Ishikawa (cell line): ENCODE measurements around the gene PXDC1.

Experiments
- CEBPB ChIP-seq: IDR thresholded peaks from 2 replicates; pipeline ENCODE4 v1.6.1; 2012
- CREB1 ChIP-seq: IDR thresholded peaks from 2 replicates; pipeline ENCODE4 v1.6.1; 2012; ENCODE audit warnings: low read depth
- EGR1 ChIP-seq: IDR thresholded peaks from 2 replicates; pipeline ENCODE4 v1.6.1; 2012
- EP300 ChIP-seq: IDR thresholded peaks from 2 replicates; pipeline ENCODE4 v1.6.1; 2012; ENCODE audit warnings: borderline replicate concordance
- FOXM1 ChIP-seq: IDR thresholded peaks from 2 replicates; pipeline ENCODE4 v1.6.1; 2012; ENCODE audit warnings: low read depth, borderline replicate concordance
- MAX ChIP-seq: IDR thresholded peaks from 2 replicates; pipeline ENCODE4 v1.6.1; 2012
- NFIC ChIP-seq: IDR thresholded peaks from 2 replicates; pipeline ENCODE4 v1.6.1; 2012
- RAD21 ChIP-seq: IDR thresholded peaks from 2 replicates; pipeline ENCODE4 v1.6.1; 2012; ENCODE audit warnings: low read depth
- REST ChIP-seq: IDR thresholded peaks from 2 replicates; pipeline ENCODE4 v1.6.1; 2012; ENCODE audit warnings: low read depth, mild to moderate bottlenecking
- TAF1 ChIP-seq: IDR thresholded peaks from 2 replicates; pipeline ENCODE4 v1.6.1; 2012; ENCODE audit warnings: low read depth, mild to moderate bottlenecking
- TCF12 ChIP-seq: IDR thresholded peaks from 2 replicates; pipeline ENCODE4 v1.6.1; 2012; ENCODE audit warnings: low read depth
- TEAD4 ChIP-seq: IDR thresholded peaks from 2 replicates; pipeline ENCODE4 v1.6.1; 2012
- YY1 ChIP-seq: IDR thresholded peaks from 2 replicates; pipeline ENCODE4 v1.6.1; 2012; ENCODE audit warnings: low read depth
- ZBTB7A ChIP-seq: IDR thresholded peaks from 2 replicates; pipeline ENCODE4 v1.6.1; 2012; ENCODE audit warnings: low read depth
- TF ChIP-seq, protein P1 (sequence below): IDR thresholded peaks from 2 replicates; pipeline ENCODE4 v1.6.1; 2012

PXDC1 gene

GRCh38 chr6:3693831-3694230 is 57.7 kb downstream of the PXDC1 start:
- TF ChIP-seq ZBTB7A: no peak
- no peak for TF ChIP-seq TEAD4
- no peak for TF ChIP-seq REST
- TF ChIP-seq YY1: no peak
- no peak for TF ChIP-seq TAF1
- no peak for TF ChIP-seq CREB1
- TF ChIP-seq FOXM1: no peak
- TF ChIP-seq EP300: no peak
- TF ChIP-seq NFIC: no peak
- TF ChIP-seq EGR1: no peak
- no peak for TF ChIP-seq MAX
- TF ChIP-seq, protein P1, sequence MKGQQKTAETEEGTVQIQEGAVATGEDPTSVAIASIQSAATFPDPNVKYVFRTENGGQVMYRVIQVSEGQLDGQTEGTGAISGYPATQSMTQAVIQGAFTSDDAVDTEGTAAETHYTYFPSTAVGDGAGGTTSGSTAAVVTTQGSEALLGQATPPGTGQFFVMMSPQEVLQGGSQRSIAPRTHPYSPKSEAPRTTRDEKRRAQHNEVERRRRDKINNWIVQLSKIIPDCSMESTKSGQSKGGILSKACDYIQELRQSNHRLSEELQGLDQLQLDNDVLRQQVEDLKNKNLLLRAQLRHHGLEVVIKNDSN: no peak
- no peak for TF ChIP-seq TCF12
- no peak for TF ChIP-seq RAD21

GRCh38 chr6:3690506-3690905 is 61.0 kb downstream of the PXDC1 start:
- TF ChIP-seq CREB1 (no peak), YY1 (no peak), CEBPB (no peak), EP300 (no peak), REST (no peak), ZBTB7A (no peak), MAX (no peak), TCF12 (no peak), FOXM1 (no peak), TAF1 (no peak), TEAD4 (no peak), RAD21 (no peak)
- TF ChIP-seq, protein P1: no peak

DNA sequence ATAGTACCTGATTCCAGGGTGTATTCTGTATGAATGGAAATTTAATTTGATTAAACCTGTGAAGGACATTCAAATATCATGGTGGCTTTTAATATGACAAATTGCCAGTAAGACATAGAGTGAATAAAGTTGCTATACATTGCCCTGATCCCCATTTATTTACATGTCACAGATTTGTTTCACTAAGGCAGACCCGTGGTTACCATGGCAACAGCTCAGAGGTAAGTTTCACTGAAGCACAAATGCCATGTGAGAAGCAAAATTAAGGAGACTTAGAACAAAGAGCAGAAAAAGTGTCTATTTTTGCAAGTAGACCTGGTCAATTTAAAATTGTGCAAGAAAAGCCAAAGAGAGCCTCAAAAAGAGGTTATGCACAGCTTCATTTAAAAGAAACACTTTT is 63.7 kb downstream of the PXDC1 start:
- TF ChIP-seq EP300 (no peak), MAX (no peak), NFIC (no peak), EGR1 (no peak), FOXM1 (no peak), TCF12 (no peak), ZBTB7A (no peak), TAF1 (no peak), YY1 (no peak), TEAD4 (no peak), REST (no peak), CREB1 (no peak), CEBPB (no peak), RAD21 (no peak)
- TF ChIP-seq, protein P1: no peak

DNA sequence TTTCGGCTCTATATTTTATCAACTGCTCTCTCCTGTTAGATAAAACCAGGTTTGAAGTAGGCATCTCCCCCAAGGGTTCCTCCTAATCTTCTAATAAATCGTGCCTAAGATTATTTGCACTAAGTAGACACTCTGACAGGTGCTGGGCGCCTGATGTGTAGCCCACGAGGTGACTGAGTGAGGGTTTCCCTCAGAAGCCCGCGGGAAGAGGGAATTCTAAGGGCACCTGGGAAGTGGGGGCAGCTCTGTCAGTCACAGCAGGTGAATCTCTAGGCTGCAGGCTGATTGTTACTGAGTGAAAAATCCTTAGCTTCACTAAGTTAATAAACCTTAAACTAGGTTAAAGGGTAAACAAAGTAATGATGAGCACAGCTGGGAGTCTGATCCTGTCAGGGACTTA is 68.2 kb downstream of the PXDC1 start:
- TF ChIP-seq YY1 (no peak), RAD21 (no peak), CEBPB (no peak), TAF1 (no peak), CREB1 (no peak), TCF12 (no peak), TEAD4 (no peak), EGR1 (no peak), EP300 (no peak), FOXM1 (no peak), ZBTB7A (no peak), NFIC (no peak), MAX (no peak), REST (no peak)
- TF ChIP-seq, protein P1: no peak
